ENCODE measurements around the gene FRMD4B. TPM values are rescaled to one million over a fixed set of nuclear protein-coding genes. Genes with fewer than 3 reads are reported as not detected.

Gene FRMD4B
- total and polyA plus RNA-seq, 4 donors: 40.9 to 66.7 (median 49.4) TPM

DNA sequence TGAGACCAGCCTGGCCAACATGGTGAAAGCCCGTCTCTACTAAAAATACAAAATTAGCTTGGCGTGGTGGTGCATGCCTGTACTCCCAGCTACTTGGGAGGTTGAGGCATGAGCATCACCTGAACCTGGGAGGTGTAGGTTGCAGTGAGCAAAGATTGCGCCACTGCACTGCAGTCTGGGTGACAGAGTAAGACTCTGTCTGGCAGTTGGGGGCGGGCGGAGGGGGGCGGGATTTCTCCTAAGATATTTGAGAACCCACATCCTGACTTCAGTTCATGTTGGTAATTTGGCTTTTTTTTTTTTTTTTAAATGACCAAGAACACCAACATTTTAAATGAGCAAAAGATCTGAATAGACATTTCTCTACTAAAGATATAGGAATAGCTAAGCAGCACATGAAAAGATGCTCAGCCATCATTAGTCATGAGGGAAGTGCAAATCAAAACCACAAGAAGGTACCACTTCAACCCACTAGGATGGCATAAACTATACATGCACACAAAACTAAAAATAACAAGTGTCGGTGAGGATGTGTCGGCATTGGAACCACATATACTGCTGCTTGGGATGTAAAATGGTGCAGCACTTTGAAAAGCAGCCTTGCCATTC lies 187.9 kb downstream of the FRMD4B start:
- 100% methylated on average over 1 of the region's 8 CpGs for WGBS (ENCODE audit: insufficient coverage)
- Histone ChIP-seq H3K36me3 (ENCODE audit: control insufficient read depth, insufficient read depth, low read length) (peaks cover 12% of the 10 kb centered on the region), H3K27me3 (ENCODE audit: control insufficient read depth, insufficient read depth, low read length) (no peaks in the 10 kb centered on the region), H3K4me3 (ENCODE audit: low read depth, low read length) (no peak overlapping the region), H3K27ac (ENCODE audit: low read depth, low read length) (no peak overlapping the region), H3K9me3 (ENCODE audit: control insufficient read depth, insufficient read depth, low read length) (no peaks in the 10 kb centered on the region), H3K4me1 (ENCODE audit: control insufficient read depth, insufficient read depth, low read length) (no peaks in the 10 kb centered on the region)
- no peak for DNase-seq (ENCODE audit: low read depth in 4 of 6, low spot score in 6 of 6)

- peaks cover 17% of the 10 kb centered on the region for H3K36me3 ChIP-seq (ENCODE audit: control insufficient read depth, insufficient read depth, low read length)
- no peaks in the 10 kb centered on the region for H3K4me1 ChIP-seq (ENCODE audit: control insufficient read depth, insufficient read depth, low read length)
- WGBS (ENCODE audit: insufficient coverage): 87% methylated on average over 5 of the region's 6 CpGs
- no peak overlapping the region for H3K27ac ChIP-seq (ENCODE audit: low read depth, low read length)
- DNase-seq (ENCODE audit: low read depth in 4 of 6, low spot score in 6 of 6): no peak
- H3K4me3 ChIP-seq (ENCODE audit: low read depth, low read length): no peak overlapping the region
- no peaks in the 10 kb centered on the region for H3K9me3 ChIP-seq (ENCODE audit: control insufficient read depth, insufficient read depth, low read length)
- no peaks in the 10 kb centered on the region for H3K27me3 ChIP-seq (ENCODE audit: control insufficient read depth, insufficient read depth, low read length)
These were observed 188.4 kb downstream of the FRMD4B start for GRCh38 chr3:69197455-69197854.

DNA sequence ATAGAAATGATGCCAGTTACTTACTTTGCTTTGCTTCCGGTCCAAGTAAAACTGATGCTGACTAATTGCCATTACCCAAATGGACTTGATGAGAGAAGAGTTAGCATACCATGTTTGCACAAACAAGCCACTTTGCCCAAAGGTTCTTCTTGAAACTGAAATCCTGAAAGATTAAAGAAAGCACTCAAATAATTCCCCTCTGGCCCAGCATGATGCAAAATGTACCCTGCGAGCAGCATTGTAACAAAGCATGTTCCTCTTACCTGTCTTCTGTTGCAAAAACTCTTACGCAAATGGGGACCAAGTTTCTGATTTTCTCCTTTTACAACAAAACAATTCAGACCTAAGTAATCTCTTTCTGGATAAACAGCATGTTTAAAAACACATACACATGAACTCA lies 189.0 kb downstream of the FRMD4B start:
- peaks cover 17% of the 10 kb centered on the region for H3K36me3 ChIP-seq (ENCODE audit: control insufficient read depth, insufficient read depth, low read length)
- H3K27ac ChIP-seq (ENCODE audit: low read depth, low read length): no peak overlapping the region
- H3K9me3 ChIP-seq (ENCODE audit: control insufficient read depth, insufficient read depth, low read length): no peaks in the 10 kb centered on the region
- no peaks in the 10 kb centered on the region for H3K4me1 ChIP-seq (ENCODE audit: control insufficient read depth, insufficient read depth, low read length)
- DNase-seq (ENCODE audit: low read depth in 4 of 6, low spot score in 6 of 6): no peak
- no peaks in the 10 kb centered on the region for H3K27me3 ChIP-seq (ENCODE audit: control insufficient read depth, insufficient read depth, low read length)
- no peak overlapping the region for H3K4me3 ChIP-seq (ENCODE audit: low read depth, low read length)
- WGBS (ENCODE audit: insufficient coverage): 97% methylated on average over 3 of the region's 3 CpGs

DNA sequence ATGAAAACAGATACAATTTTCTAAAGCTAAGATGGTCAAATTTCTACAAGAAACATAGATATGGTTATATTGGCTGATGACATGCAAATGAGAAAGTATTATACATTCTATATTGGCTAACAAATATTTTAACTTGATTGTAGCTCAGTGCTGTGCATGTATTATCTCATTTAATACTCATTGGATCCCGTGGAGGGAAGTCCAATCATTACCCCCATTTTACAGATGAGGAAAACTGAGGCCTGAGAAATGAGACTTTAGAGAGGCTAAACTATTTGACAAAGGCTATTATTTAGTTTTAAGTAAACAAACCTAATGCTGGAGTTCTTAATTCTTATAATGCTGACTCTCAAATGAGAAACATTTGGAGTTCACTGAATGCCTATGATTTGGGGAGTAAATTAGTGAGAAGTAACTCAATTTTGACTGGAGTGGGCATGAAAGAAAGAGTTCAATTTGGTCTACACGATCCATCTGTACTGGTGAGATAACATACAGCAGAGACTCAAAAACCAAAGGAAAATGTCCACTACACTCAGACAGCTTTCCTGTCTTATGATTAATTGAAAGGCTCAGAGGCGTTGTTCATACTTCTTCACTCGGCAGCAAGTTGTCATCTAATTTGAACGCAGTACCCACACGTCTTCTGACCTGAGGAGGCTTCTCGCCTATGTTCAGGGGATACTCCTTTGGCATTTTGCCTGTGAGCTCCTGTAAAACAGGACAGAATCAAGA lies 191.3 kb downstream of the FRMD4B start:
- Histone ChIP-seq H3K27ac (ENCODE audit: low read depth, low read length) (no peak overlapping the region), H3K9me3 (ENCODE audit: control insufficient read depth, insufficient read depth, low read length) (no peaks in the 10 kb centered on the region), H3K4me1 (ENCODE audit: control insufficient read depth, insufficient read depth, low read length) (no peaks in the 10 kb centered on the region), H3K4me3 (ENCODE audit: low read depth, low read length) (no peak overlapping the region), H3K27me3 (ENCODE audit: control insufficient read depth, insufficient read depth, low read length) (no peaks in the 10 kb centered on the region), H3K36me3 (ENCODE audit: control insufficient read depth, insufficient read depth, low read length) (peaks cover 25% of the 10 kb centered on the region)
- 89% methylated on average over 5 of the region's 7 CpGs for WGBS (ENCODE audit: insufficient coverage)
- DNase-seq (ENCODE audit: low read depth in 4 of 6, low spot score in 6 of 6): no peak

GRCh38 chr3:69193749-69194148 lies 192.1 kb downstream of the FRMD4B start:
- no peaks in the 10 kb centered on the region for H3K4me1 ChIP-seq (ENCODE audit: control insufficient read depth, insufficient read depth, low read length)
- no peak overlapping the region for H3K27ac ChIP-seq (ENCODE audit: low read depth, low read length)
- H3K27me3 ChIP-seq (ENCODE audit: control insufficient read depth, insufficient read depth, low read length): no peaks in the 10 kb centered on the region
- no peaks in the 10 kb centered on the region for H3K9me3 ChIP-seq (ENCODE audit: control insufficient read depth, insufficient read depth, low read length)
- no peak overlapping the region for H3K4me3 ChIP-seq (ENCODE audit: low read depth, low read length)
- no CpG with 5 or more reads among the region's 3 CpGs for WGBS (ENCODE audit: insufficient coverage)
- H3K36me3 ChIP-seq (ENCODE audit: control insufficient read depth, insufficient read depth, low read length): peaks cover 26% of the 10 kb centered on the region
- DNase-seq (ENCODE audit: low read depth in 4 of 6, low spot score in 6 of 6): no peak

- Histone ChIP-seq H3K4me1 (ENCODE audit: control insufficient read depth, insufficient read depth, low read length) (no peaks in the 10 kb centered on the region), H3K27ac (ENCODE audit: low read depth, low read length) (no peak overlapping the region), H3K9me3 (ENCODE audit: control insufficient read depth, insufficient read depth, low read length) (no peaks in the 10 kb centered on the region), H3K36me3 (ENCODE audit: control insufficient read depth, insufficient read depth, low read length) (peaks cover 29% of the 10 kb centered on the region), H3K27me3 (ENCODE audit: control insufficient read depth, insufficient read depth, low read length) (no peaks in the 10 kb centered on the region), H3K4me3 (ENCODE audit: low read depth, low read length) (no peak overlapping the region)
- DNase-seq (ENCODE audit: low read depth in 4 of 6, low spot score in 6 of 6): no peak
These were observed 194.4 kb downstream of the FRMD4B start for GRCh38 chr3:69191516-69191915.

DNA sequence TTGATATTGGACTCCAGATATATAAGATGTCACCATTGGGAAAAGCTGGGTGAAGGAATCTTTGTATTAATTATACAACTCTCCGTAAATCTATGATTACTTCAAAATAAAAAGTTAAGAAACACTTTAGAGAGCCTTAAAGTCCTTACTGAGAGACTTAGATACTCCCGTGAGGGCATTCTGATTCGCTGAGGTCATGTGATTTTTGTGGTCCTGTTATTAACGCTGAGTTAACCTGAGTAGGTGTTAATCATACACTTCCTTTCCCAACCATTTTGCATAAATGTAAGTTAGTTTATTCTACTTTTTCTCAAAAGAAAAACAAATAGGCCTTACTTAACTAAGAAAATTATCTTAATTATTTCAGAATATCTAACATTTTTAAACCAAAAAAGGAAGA lies 196.4 kb downstream of the FRMD4B start:
- Histone ChIP-seq H3K36me3 (ENCODE audit: control insufficient read depth, insufficient read depth, low read length) (peaks cover 35% of the 10 kb centered on the region), H3K9me3 (ENCODE audit: control insufficient read depth, insufficient read depth, low read length) (no peaks in the 10 kb centered on the region), H3K4me1 (ENCODE audit: control insufficient read depth, insufficient read depth, low read length) (no peaks in the 10 kb centered on the region), H3K27me3 (ENCODE audit: control insufficient read depth, insufficient read depth, low read length) (no peaks in the 10 kb centered on the region), H3K4me3 (ENCODE audit: low read depth, low read length) (no peak overlapping the region), H3K27ac (ENCODE audit: low read depth, low read length) (no peak overlapping the region)
- WGBS (ENCODE audit: insufficient coverage): no CpG with 5 or more reads among the region's 4 CpGs
- DNase-seq (ENCODE audit: low read depth in 4 of 6, low spot score in 6 of 6): no peak

GRCh38 chr3:69186575-69187093 lies 199.3 kb downstream of the FRMD4B start:
- 81% methylated on average over 4 of the region's 4 CpGs for WGBS (ENCODE audit: insufficient coverage)
- Histone ChIP-seq H3K4me1 (ENCODE audit: control insufficient read depth, insufficient read depth, low read length) (no peaks in the 10 kb centered on the region), H3K36me3 (ENCODE audit: control insufficient read depth, insufficient read depth, low read length) (peaks cover 30% of the 10 kb centered on the region), H3K27ac (ENCODE audit: low read depth, low read length) (no peak overlapping the region), H3K9me3 (ENCODE audit: control insufficient read depth, insufficient read depth, low read length) (no peaks in the 10 kb centered on the region), H3K27me3 (ENCODE audit: control insufficient read depth, insufficient read depth, low read length) (no peaks in the 10 kb centered on the region), H3K4me3 (ENCODE audit: low read depth, low read length) (no peak overlapping the region)
- DNase-seq (ENCODE audit: low read depth in 4 of 6, low spot score in 6 of 6): no peak

DNA sequence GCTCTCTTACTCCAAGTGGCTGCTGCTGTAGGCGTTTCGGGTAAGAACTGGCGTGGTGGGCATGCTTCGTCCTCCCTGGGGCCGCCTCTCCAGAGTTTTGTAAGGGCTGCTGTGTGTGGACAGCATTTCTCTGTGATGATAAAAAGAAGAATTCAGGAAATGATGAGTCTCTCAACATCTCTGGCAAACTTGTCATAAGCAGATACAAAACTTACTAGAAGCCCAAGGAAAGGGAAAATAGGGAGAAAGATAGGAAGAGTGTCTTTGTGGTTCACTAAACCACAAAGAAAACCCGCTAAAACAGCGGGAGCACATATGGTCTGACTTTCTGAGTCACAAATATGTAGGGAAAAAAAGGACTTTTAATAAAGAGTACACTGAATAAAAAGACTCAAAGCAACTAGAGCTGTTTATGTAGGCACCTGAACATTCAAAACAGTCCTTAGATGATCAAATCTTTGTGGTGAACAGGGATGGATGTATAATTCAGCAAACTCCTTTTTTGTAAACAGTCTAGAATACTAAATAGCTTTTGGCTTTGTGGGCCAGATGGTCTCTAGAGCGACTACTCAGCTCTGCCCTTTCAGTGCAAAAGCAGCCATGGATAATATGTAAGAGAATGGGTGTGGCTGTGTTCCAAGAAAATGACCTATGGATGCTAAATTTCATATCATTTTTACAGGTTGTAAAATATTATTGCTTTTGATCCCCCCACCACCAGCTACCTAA lies 203.1 kb downstream of the FRMD4B start:
- no peak overlapping the region for H3K4me3 ChIP-seq (ENCODE audit: low read depth, low read length)
- 90% methylated on average over 2 of the region's 8 CpGs for WGBS (ENCODE audit: insufficient coverage)

More for the DNA sequence above, 203.1 kb downstream of the FRMD4B start:
- Histone ChIP-seq H3K4me1 (ENCODE audit: control insufficient read depth, insufficient read depth, low read length) (peaks cover 10% of the 10 kb centered on the region), H3K27ac (ENCODE audit: low read depth, low read length) (peak overlapping the region; percentile 69), H3K27me3 (ENCODE audit: control insufficient read depth, insufficient read depth, low read length) (no peaks in the 10 kb centered on the region), H3K36me3 (ENCODE audit: control insufficient read depth, insufficient read depth, low read length) (peaks cover 42% of the 10 kb centered on the region), H3K9me3 (ENCODE audit: control insufficient read depth, insufficient read depth, low read length) (no peaks in the 10 kb centered on the region)
- DNase-seq (ENCODE audit: low read depth in 4 of 6, low spot score in 6 of 6): no peak

All from spinal cord (tissue), 10 donors.